NCI-H1694 treated with DMSO at 0.1 percent for 48 hours (cell line): Measurements from ENCODE around the gene CARMIL1.

ENCODE experiments used
- DNase-seq: peaks from one replicate; lab custom pipeline; 2025; lab: John Stamatoyannopoulos, UW

Gene CARMIL1

GRCh38 chr6:25512560-25512959, 233.4 kb downstream of the CARMIL1 start:
- DNase-seq, result no peak

- no peak for DNase-seq
Measured at GRCh38 chr6:25519856-25520255, 240.7 kb downstream of the CARMIL1 start.

GRCh38 chr6:25524542-25524941, 245.4 kb downstream of the CARMIL1 start:
- DNase-seq, result no peak

- DNase-seq, result no peak
Measured at GRCh38 chr6:25525078-25525477, 245.9 kb downstream of the CARMIL1 start.

GRCh38 chr6:25534942-25535631, 255.9 kb downstream of the CARMIL1 start:
- no peak for DNase-seq

GRCh38 chr6:25535632-25536225, 256.6 kb downstream of the CARMIL1 start:
- no peak for DNase-seq

- DNase-seq, result no peak
Measured at GRCh38 chr6:25536781-25537180, 257.6 kb downstream of the CARMIL1 start.

GRCh38 chr6:25537349-25538018, 258.3 kb downstream of the CARMIL1 start:
- DNase-seq, result no peak

GRCh38 chr6:25541228-25541627, 262.1 kb downstream of the CARMIL1 start:
- no peak for DNase-seq

- DNase-seq, result no peak
Measured at GRCh38 chr6:25542984-25543910, 264.1 kb downstream of the CARMIL1 start.

GRCh38 chr6:25544833-25545232, 265.7 kb downstream of the CARMIL1 start:
- no peak for DNase-seq

GRCh38 chr6:25547797-25548196, 268.6 kb downstream of the CARMIL1 start:
- no peak for DNase-seq

- DNase-seq, result no peak
Measured at GRCh38 chr6:25548451-25548850, 269.3 kb downstream of the CARMIL1 start.

- DNase-seq, result no peak
Measured at GRCh38 chr6:25550631-25551030, 271.5 kb downstream of the CARMIL1 start.

- DNase-seq, result no peak
Measured at GRCh38 chr6:25553502-25553901, 274.3 kb downstream of the CARMIL1 start.

- DNase-seq, result no peak
Measured at GRCh38 chr6:25555188-25555587, 276.0 kb downstream of the CARMIL1 start.

GRCh38 chr6:25556516-25556915, 277.3 kb downstream of the CARMIL1 start:
- peak; percentile 26 for DNase-seq

- no peak for DNase-seq
Measured at GRCh38 chr6:25558155-25558817, 279.1 kb downstream of the CARMIL1 start.

- DNase-seq, result no peak
Measured at GRCh38 chr6:25560865-25561264, 281.7 kb downstream of the CARMIL1 start.

GRCh38 chr6:25564943-25565342, 285.8 kb downstream of the CARMIL1 start:
- DNase-seq, result no peak

- no peak for DNase-seq
Measured at GRCh38 chr6:25570578-25570977, 291.4 kb downstream of the CARMIL1 start.

GRCh38 chr6:25576919-25577318, 297.7 kb downstream of the CARMIL1 start:
- no peak for DNase-seq
